HL-60/S4 (cell line): ENCODE data around the gene SLC25A18.
"Not testable (repeated sequence)": the region's sequence is repeated elsewhere in the genome, so short reads cannot be mapped to it uniquely, and the experiment has no call there.

Experiments
- in situ Hi-C: fragments of 300-500 bp; cut with MboI; formaldehyde crosslinking; loops from 2 replicates; pipeline ENCODE4 v1.14.3; 2022; ENCODE audit warnings: low sequenced_read_pairs

Gene SLC25A18, protein sequence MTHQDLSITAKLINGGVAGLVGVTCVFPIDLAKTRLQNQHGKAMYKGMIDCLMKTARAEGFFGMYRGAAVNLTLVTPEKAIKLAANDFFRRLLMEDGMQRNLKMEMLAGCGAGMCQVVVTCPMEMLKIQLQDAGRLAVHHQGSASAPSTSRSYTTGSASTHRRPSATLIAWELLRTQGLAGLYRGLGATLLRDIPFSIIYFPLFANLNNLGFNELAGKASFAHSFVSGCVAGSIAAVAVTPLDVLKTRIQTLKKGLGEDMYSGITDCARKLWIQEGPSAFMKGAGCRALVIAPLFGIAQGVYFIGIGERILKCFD

GRCh38 chr22:17562906-17563870 lies at the start of gene SLC25A18:
Gene SLC25A18, plus strand, starts transcription at chr22:17563498. Its CDS starts 16,447 bp downstream, at chr22:17579945.
- in situ Hi-C loops, result loop anchor here (25.0 kb wide), 1 partner anchor 499 kb away; no protein-coding TSS in a partner anchor

- in situ Hi-C loops, result no loop called here
Measured at GRCh38 chr22:17513612-17514011, 49.7 kb upstream of the SLC25A18 start.

- in situ Hi-C loops, result no loop called here
Measured at GRCh38 chr22:17514084-17514483, 49.2 kb upstream of the SLC25A18 start.

GRCh38 chr22:17518406-17518805 lies 44.9 kb upstream of the SLC25A18 start:
- in situ Hi-C loops, result no loop called here

DNA sequence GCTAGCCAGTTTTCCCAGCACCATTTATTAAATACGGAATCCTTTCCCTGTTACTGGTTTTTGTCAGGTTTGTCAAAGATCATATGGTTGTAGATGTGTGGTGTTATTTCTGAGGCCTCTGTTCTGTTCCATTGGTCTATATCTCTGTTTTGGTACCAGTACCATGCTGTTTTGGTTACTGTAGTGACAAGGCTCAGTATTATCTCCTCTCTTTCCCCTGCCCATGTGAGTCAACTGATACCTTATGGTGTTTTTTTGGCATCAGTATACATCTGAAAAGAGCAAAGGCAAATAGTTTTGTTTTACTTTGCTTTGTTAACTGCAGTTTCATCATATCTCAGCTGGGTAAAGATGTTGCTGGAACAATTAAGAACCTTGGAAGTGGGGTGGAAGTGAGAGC lies 41.3 kb upstream of the SLC25A18 start:
- in situ Hi-C loops, result not testable (repeated sequence)

- in situ Hi-C loops, result no loop called here
Measured at GRCh38 chr22:17523925-17524324, 39.4 kb upstream of the SLC25A18 start.

- in situ Hi-C loops, result no loop called here
Measured at GRCh38 chr22:17536269-17536668, 27.0 kb upstream of the SLC25A18 start.

GRCh38 chr22:17537155-17537554 lies 26.1 kb upstream of the SLC25A18 start:
- in situ Hi-C loops, result no loop called here

GRCh38 chr22:17540481-17540880 lies 22.8 kb upstream of the SLC25A18 start:
- in situ Hi-C loops, result no loop called here

DNA sequence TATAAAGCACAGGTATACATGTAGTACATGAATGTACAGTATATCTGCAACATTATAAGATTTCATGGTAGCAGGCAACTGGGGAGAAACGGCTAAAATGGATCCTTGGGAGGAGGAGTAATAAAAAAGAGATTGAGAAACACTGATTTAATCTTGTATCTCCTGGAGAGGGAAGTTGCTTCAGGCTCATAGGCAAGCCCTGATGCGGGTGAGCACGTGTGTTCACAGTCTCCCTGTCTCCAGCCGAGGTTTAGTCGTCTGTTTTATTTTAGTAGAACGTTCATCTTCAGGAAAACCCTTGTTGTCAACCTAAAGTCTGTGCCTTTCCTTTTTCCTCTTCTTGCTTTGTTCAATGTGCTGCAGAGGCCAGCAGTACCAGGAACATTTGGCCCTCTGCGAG lies 21.8 kb upstream of the SLC25A18 start:
- in situ Hi-C loops, result no loop called here

GRCh38 chr22:17542452-17542851 lies 20.8 kb upstream of the SLC25A18 start:
- in situ Hi-C loops, result no loop called here

- in situ Hi-C loops, result no loop called here
Measured at GRCh38 chr22:17548010-17548755, 15.1 kb upstream of the SLC25A18 start.

DNA sequence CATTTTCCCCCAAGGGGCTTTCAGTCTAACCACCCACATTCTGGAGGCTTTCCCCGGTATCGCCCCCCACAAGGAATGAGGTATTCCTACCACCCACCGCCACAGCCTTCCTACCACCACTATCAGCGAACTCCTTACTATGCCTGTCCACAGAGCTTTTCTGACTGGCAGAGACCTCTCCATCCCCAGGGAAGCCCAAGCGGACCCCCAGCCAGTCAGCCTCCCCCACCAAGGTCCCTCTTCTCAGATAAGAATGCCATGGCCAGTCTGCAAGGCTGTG lies 14.6 kb upstream of the SLC25A18 start:
- in situ Hi-C loops, result no loop called here

DNA sequence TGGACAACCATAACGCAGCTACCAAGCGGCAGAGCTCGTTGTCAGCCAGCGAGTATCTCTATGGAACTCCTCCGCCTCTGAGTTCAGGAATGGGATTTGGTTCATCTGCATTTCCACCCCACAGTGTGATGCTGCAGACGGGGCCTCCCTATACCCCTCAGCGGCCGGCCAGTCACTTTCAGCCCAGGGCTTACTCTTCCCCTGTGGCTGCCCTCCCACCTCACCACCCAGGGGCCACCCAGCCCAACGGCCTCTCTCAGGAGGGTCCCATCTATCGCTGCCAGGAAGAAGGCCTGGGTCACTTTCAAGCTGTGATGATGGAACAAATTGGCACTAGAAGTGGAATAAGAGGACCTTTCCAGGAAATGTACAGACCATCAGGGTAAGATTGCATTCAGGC lies 14.1 kb upstream of the SLC25A18 start:
- in situ Hi-C loops, result no loop called here

- in situ Hi-C loops, result loop anchor here (25.0 kb wide), 1 partner anchor 513 kb away; no protein-coding TSS in a partner anchor
Measured at GRCh38 chr22:17549655-17550054, 13.6 kb upstream of the SLC25A18 start.

DNA sequence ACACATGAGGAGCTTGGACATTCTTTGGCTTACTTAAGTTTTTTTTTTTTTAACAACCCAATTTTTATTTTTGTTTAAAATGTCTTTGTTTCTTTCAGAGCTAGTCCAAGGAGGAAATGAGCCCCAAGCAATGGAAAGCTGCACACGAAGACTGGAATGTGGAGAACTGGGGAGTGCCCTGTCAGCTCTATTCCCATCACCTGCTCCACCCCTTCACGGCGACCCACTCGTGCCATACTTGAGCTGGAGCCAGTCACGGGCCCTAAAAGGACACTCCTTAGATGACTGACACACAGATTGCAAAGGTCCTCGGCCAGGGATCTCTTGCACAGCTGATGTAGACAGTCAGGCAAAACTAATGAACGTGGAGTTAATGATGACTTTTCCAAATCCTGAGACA lies 10.6 kb upstream of the SLC25A18 start:
- in situ Hi-C loops, result loop anchor here (25.0 kb wide), 1 partner anchor 510 kb away; no protein-coding TSS in a partner anchor

DNA sequence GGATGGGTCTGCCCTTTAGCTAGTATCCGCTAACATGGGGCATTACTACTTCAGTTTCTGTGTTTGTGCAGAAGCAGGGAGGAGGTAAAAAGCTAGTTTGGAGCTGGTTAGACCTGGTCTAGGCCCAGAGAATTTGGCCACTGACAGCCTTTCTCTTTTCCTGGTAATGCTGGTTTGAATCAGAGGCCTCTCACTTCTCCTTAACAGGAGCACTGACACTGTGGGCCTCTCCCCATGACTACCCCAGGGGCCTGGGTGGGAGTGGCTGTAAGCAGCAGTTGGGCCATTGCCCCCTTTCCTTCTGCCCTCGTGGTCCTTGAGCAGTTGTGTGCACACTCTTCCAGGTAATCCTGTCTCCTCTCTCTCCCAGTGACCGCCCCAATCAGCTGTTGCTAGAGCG lies 8.5 kb upstream of the SLC25A18 start:
- in situ Hi-C loops, result loop anchor here (25.0 kb wide), 1 partner anchor 507 kb away; no protein-coding TSS in a partner anchor

DNA sequence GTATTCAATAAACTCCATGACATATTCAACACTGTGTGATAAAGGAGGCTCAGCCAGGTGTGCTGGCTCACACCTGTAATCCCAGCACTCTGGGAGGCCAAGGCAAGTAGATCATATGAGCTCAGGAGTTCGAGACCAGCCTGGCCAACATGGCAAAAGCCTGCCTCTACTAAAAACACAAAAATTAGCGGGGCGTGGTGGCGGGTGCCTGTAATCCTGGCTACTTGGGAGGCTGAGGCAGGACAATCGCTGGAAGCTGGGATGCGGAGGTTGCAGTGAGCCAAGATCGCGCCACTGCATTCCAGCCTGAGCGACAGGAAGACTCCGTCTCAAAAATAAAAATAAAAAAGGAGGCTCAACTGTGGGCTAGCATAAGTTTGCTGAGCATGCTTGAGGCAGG lies 4.1 kb upstream of the SLC25A18 start:
- in situ Hi-C loops, result loop anchor here (25.0 kb wide), 1 partner anchor 503 kb away; no protein-coding TSS in a partner anchor

DNA sequence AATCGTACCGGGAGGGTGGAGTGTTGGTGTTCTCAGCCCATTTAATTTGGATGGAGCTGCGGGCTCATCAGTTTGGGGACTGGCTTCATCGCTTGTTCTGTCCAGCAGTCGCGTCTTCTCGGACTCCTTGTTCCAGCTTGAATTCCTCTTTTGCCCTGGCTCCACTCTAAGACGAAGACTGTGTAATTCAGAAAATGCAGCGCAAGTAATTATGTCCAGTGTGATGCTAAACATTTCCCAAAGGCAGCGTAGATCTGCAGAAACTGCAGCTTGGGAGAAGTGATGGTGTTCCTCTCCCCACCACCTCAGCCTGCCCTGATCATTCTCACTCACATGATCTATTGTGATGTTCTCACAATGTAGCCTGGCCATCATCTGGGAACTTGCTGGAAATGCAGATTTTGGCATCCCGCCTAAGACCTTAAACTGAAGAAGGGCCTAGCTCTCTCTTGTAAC lies 666 bp downstream of the SLC25A18 start:
- in situ Hi-C loops, result loop anchor here (25.0 kb wide), 1 partner anchor 498 kb away; no protein-coding TSS in a partner anchor

DNA sequence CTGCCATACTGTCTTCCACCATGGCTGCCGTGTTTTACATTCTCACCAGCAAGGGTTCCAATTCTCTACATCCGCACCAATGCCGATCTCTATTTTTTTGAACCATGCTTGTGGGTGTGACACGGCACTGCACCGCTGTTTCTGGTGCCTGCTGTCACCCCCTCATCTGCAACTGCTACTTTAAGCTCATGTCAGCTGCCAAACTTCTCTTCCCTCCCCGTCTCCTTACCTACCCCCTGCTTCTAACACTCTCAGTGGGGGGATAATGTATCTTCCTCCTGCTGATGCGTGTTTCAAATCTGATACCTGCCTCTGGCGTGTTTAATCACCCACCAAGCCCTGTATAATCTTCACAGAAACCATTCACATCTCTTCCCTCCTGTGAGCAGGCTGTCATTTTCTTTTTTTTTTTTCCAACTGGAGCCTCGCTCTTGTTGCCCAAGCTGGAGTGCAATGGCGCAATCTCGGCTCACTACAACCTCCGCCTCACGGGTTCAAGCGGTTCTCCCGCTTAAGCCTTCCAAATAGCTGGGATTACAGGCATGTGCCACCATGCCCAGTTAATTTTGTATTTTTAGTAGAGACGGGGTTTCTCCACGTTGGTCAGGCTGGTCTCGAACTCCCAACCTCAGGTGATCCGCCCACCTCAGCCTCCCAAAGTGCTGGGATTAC lies 2.9 kb downstream of the SLC25A18 start:
- in situ Hi-C loops, result loop anchor here (25.0 kb wide), 1 partner anchor 496 kb away; no protein-coding TSS in a partner anchor
